ENCODE data around the gene CRACR2B.

CRACR2B gene

GRCh38 chr11:818396-819128, 9.2 kb upstream of the CRACR2B start, which contains the start of gene PNPLA2:
Gene PNPLA2 (plus strand): TSS chr11:818914. CDS start chr11:819719, 805 bp downstream.
- no peak for TF ChIP-seq CTCF (IDR thresholded peaks at IDR 0.05; ENCODE audit: extremely low read depth, insufficient read depth, missing control alignments)
- no peak for DNase-seq (ENCODE audit: low spot score)
- in situ Hi-C loops (cut with MboI; ENCODE audit: low pct_unique_long_range_greater_than_20kb, low sequenced_read_pairs, unreplicated experiment) = no loop called here

- no peak for TF ChIP-seq CTCF (IDR thresholded peaks at IDR 0.05; ENCODE audit: extremely low read depth, insufficient read depth, missing control alignments)
- in situ Hi-C loops (cut with MboI; ENCODE audit: low pct_unique_long_range_greater_than_20kb, low sequenced_read_pairs, unreplicated experiment) = no loop called here
- DNase-seq (ENCODE audit: low spot score) = peak; percentile 97
Measured at GRCh38 chr11:819129-819931, 8.4 kb upstream of the CRACR2B start.

- TF ChIP-seq CTCF (IDR thresholded peaks at IDR 0.05; ENCODE audit: extremely low read depth, insufficient read depth, missing control alignments) = no peak
- DNase-seq (ENCODE audit: low spot score) = peak; percentile 94
- in situ Hi-C loops (cut with MboI; ENCODE audit: low pct_unique_long_range_greater_than_20kb, low sequenced_read_pairs, unreplicated experiment) = no loop called here
Measured at GRCh38 chr11:819943-820649, 7.6 kb upstream of the CRACR2B start.

- no peak for DNase-seq (ENCODE audit: low spot score)
- in situ Hi-C loops (cut with MboI; ENCODE audit: low pct_unique_long_range_greater_than_20kb, low sequenced_read_pairs, unreplicated experiment) = no loop called here
- no peak for TF ChIP-seq CTCF (IDR thresholded peaks at IDR 0.05; ENCODE audit: extremely low read depth, insufficient read depth, missing control alignments)
Measured at GRCh38 chr11:820655-821511, 6.8 kb upstream of the CRACR2B start.

GRCh38 chr11:821512-822371, 6.0 kb upstream of the CRACR2B start:
- DNase-seq (ENCODE audit: low spot score) = no peak
- no peak for TF ChIP-seq CTCF (IDR thresholded peaks at IDR 0.05; ENCODE audit: extremely low read depth, insufficient read depth, missing control alignments)
- in situ Hi-C loops (cut with MboI; ENCODE audit: low pct_unique_long_range_greater_than_20kb, low sequenced_read_pairs, unreplicated experiment) = no loop called here
